K562 (cell line): ENCODE measurements around the gene CUX1. TPM values are rescaled to one million over a fixed set of nuclear protein-coding genes. Genes with fewer than 3 reads are reported as not detected.

Source experiments
- ATF6 ChIP-seq: sonication (generic); formaldehyde crosslinking; IDR thresholded peaks from 2 replicates; pipeline ENCODE4 v1.4.0; 2020; ENCODE audit warnings: mild to moderate bottlenecking, missing genetic modification reagents
- BACH1 ChIP-seq: fragments of 200-800 bp; sonication (Bioruptor generic); IDR thresholded peaks from 2 replicates; pipeline ENCODE4 v1.6.1; 2016; ENCODE audit warnings: missing genetic modification characterization, missing compliant biosample characterization
- GTF2E2 ChIP-seq: fragments of 200-800 bp; sonication (Bioruptor generic); IDR thresholded peaks from 2 replicates; pipeline ENCODE4 v1.6.1; 2016; ENCODE audit warnings: missing genetic modification characterization, missing compliant biosample characterization
- KLF16 ChIP-seq: IDR thresholded peaks from 2 replicates; pipeline ENCODE4 v1.6.1; 2016; ENCODE audit warnings: antibody characterized with exemption
- LCOR ChIP-seq: sonication (generic); formaldehyde crosslinking; IDR thresholded peaks from 2 replicates; pipeline ENCODE4 v1.8.0; 2022; ENCODE audit warnings: mild to moderate bottlenecking, missing genetic modification reagents
- MLLT1 ChIP-seq, 2 experiments: fragments of 450-650 bp; IDR thresholded peaks; 2 replicates each; pipeline ENCODE4 v1.6.1; 2016
- POLR2AphosphoS2 ChIP-seq: IDR thresholded peaks from 2 replicates; pipeline ENCODE4 v1.6.1; 2012; ENCODE audit warnings: low read length, improper control_type of control experiment
- RAD21 ChIP-seq, 2 experiments: fragments of 250-450 bp in 1 of 2; fragments of 450-650 bp in 1 of 2; sonication (Bioruptor Pico) in 1 of 2; formaldehyde crosslinking in 1 of 2; IDR thresholded peaks in 1 of 2; conservative IDR thresholded peaks in 1 of 2; 2 replicates each; pipeline versions ENCODE4 v1.4.0 to v1.8.0; 2020 to 2022; ENCODE audit warnings: mild to moderate bottlenecking in 2 of 2, moderate library complexity in 1 of 2
- RCOR1 ChIP-seq, 2 experiments: IDR thresholded peaks; 2 replicates each; pipeline ENCODE4 v1.6.1; 2012; ENCODE audit warnings: low read depth in 2 of 2, low read length in 2 of 2, borderline replicate concordance in 1 of 2, improper control_type of control experiment in 1 of 2
- STAT6 ChIP-seq: sonication (generic); formaldehyde crosslinking; IDR thresholded peaks from 2 replicates; pipeline ENCODE4 v1.8.1; 2023; ENCODE audit warnings: mild to moderate bottlenecking, missing genetic modification reagents
- U2AF2 ChIP-seq: fragments of 200-400 bp; formaldehyde crosslinking; optimal IDR thresholded peaks from 2 replicates; pipeline ENCODE3; 2017; ENCODE audit warnings: low read depth, mild to moderate bottlenecking, low read length
- ZFP36 ChIP-seq: fragments of 150-350 bp; IDR thresholded peaks from 2 replicates; pipeline ENCODE4 v1.6.1; 2018; ENCODE audit warnings: low read length, low read depth; ENCODE audit not compliant: partially characterized antibody
- ZNF133 ChIP-seq: fragments of 250-450 bp; sonication (Bioruptor Pico); IDR thresholded peaks from 2 replicates; pipeline ENCODE4 v1.4.0; 2020; ENCODE audit warnings: mild to moderate bottlenecking
- ZNF263 ChIP-seq: sonication (generic); formaldehyde crosslinking; IDR thresholded peaks from 2 replicates; pipeline ENCODE4 v1.8.0; 2022; ENCODE audit warnings: mild to moderate bottlenecking, missing genetic modification reagents, borderline replicate concordance
- ZNF324 ChIP-seq: fragments of 250-450 bp; sonication (Bioruptor Pico); IDR thresholded peaks from 2 replicates; pipeline ENCODE4 v1.4.0; 2020; ENCODE audit warnings: mild to moderate bottlenecking
- ZNF609 ChIP-seq: sonication (generic); formaldehyde crosslinking; IDR thresholded peaks from 2 replicates; pipeline ENCODE4 v1.8.1; 2023; ENCODE audit warnings: missing genetic modification reagents, mild to moderate bottlenecking, borderline replicate concordance
- ZNF76 ChIP-seq: fragments of 250-450 bp; sonication (Bioruptor Pico); IDR thresholded peaks from 2 replicates; pipeline ENCODE4 v1.4.0; 2020; ENCODE audit warnings: mild to moderate bottlenecking, moderate library complexity, borderline replicate concordance
- polyA plus RNA-seq, 8 experiments: library from polyadenylated mRNA; depleted of rRNA in 4 of 8; stranded (reverse) in 5 of 8; unstranded in 3 of 8; fragments of >200 nt; fragmentation: Nextera tagmentation in 2 of 8; fragmentation: Illumina TruSeq in 1 of 8; extraction: Ambion mirVana in 2 of 8; extraction: Trizol in 1 of 8; gene quantifications; 2 replicates each; pipeline versions ENCODE4 v1.2.1 to v1.2.3, GENCODE V29; 2011 to 2014; ENCODE audit warnings: inconsistent platforms in 1 of 8, missing spikeins in 1 of 8
- total RNA-seq, 7 experiments: library from RNA; depleted of rRNA in 6 of 7; stranded (reverse); fragments of >200 nt in 6 of 7; fragmentation: Illumina TruSeq in 2 of 7; extraction: Trizol in 2 of 7; gene quantifications; 2 replicates each; pipeline versions ENCODE4 v1.2.1 to v1.2.3, GENCODE V29; 2011 to 2021; ENCODE audit warnings: low replicate concordance in 1 of 7

The CUX1 gene
- total and polyA plus RNA-seq, 9 of the 15 experiments (the other 6 are each of a cell fraction or from before 2014, with no cell fraction given), result 3.6 to 55.3 (median 25.2) TPM

GRCh38 chr7:102236592-102237287 lies 419.3 kb downstream of the CUX1 start (continued):
- TF ChIP-seq KLF16 (no peak), LCOR (CRISPR knock-in tag) (no peak), BACH1 (tag) (no peak), GTF2E2 (tag) (no peak), ZNF76 (CRISPR knock-in tag) (no peak), ZNF609 (no peak), POLR2AphosphoS2 (no peak), ZNF263 (CRISPR knock-in tag) (no peak), ZNF324 (CRISPR knock-in tag) (no peak), RAD21 (CRISPR knock-in tag; conservative IDR thresholded peaks at IDR 0.05 in 1 of 2, IDR thresholded peaks at IDR 0.05 in 1 of 2) (peak; percentile 93), STAT6 (CRISPR knock-in tag) (no peak), RCOR1 (IDR thresholded peaks at IDR 0.05; ENCODE audit: borderline replicate concordance in 1 of 2, low read depth in 2 of 2, low read length in 2 of 2) (peak in 1 of 2 experiments; percentile 37; a peak in 1 of 4 replicates), U2AF2 (no peak), ZFP36 (no peak), ATF6 (CRISPR knock-in tag) (0 out of 2 replicates have a peak, but pooled peaks have one; percentile 34), MLLT1 (IDR thresholded peaks at IDR 0.05) (no peak), ZNF133 (CRISPR knock-in tag) (no peak)
